ENCODE data around the gene IREB2.

The IREB2 gene

GRCh38 chr15:78406016-78406585 is 31.9 kb upstream of the IREB2 start:
- DNase-seq, result no peak

GRCh38 chr15:78407608-78408354 is 30.2 kb upstream of the IREB2 start:
- no peak for DNase-seq

GRCh38 chr15:78408355-78408640 is 29.7 kb upstream of the IREB2 start:
- no peak for DNase-seq

- no peak for DNase-seq
Observed at GRCh38 chr15:78408961-78409360, 29.1 kb upstream of the IREB2 start.

- DNase-seq, result no peak
Observed at GRCh38 chr15:78411061-78411460, 27.0 kb upstream of the IREB2 start.

GRCh38 chr15:78414621-78415250 is 23.3 kb upstream of the IREB2 start:
- no peak for DNase-seq

GRCh38 chr15:78415284-78415683 is 22.7 kb upstream of the IREB2 start:
- no peak for DNase-seq

- no peak for DNase-seq
Observed at GRCh38 chr15:78417754-78418630, 20.0 kb upstream of the IREB2 start.

- no peak for DNase-seq
Observed at GRCh38 chr15:78418686-78419085, 19.3 kb upstream of the IREB2 start.

GRCh38 chr15:78419367-78419766 is 18.6 kb upstream of the IREB2 start:
- DNase-seq, result no peak

GRCh38 chr15:78420220-78420619 is 17.8 kb upstream of the IREB2 start:
- DNase-seq, result no peak

- DNase-seq, result no peak
Observed at GRCh38 chr15:78420766-78421165, 17.2 kb upstream of the IREB2 start.

- no peak for DNase-seq
Observed at GRCh38 chr15:78421238-78421965, 16.6 kb upstream of the IREB2 start.

GRCh38 chr15:78422571-78423340 is 15.3 kb upstream of the IREB2 start:
- DNase-seq, result peak; percentile 53

- DNase-seq, result no peak
Observed at GRCh38 chr15:78424673-78425072, 13.3 kb upstream of the IREB2 start.

- no peak for DNase-seq
Observed at GRCh38 chr15:78425643-78426042, 12.4 kb upstream of the IREB2 start.

- no peak for DNase-seq
Observed at GRCh38 chr15:78426300-78426699, 11.7 kb upstream of the IREB2 start.

GRCh38 chr15:78427953-78428352 is 10.1 kb upstream of the IREB2 start:
- no peak for DNase-seq

- DNase-seq, result no peak
Observed at GRCh38 chr15:78429477-78429876, 8.5 kb upstream of the IREB2 start.

- no peak for DNase-seq
Observed at GRCh38 chr15:78431955-78432354, 6.1 kb upstream of the IREB2 start.

- DNase-seq, result no peak
Observed at GRCh38 chr15:78432664-78433063, 5.4 kb upstream of the IREB2 start.

- DNase-seq, result no peak
Observed at GRCh38 chr15:78434134-78434533, 3.9 kb upstream of the IREB2 start.
